NCI-H748 (cell line): ENCODE results near the gene MYPOP.

ENCODE experiments used
- DNase-seq: peaks from one replicate; lab custom pipeline; 2025; ENCODE audit not compliant: unreplicated experiment; lab: John Stamatoyannopoulos, UW

The MYPOP gene

GRCh38 chr19:45865269-45865948 is 37.0 kb downstream of the MYPOP start:
- no peak for DNase-seq

- no peak for DNase-seq
Measured at GRCh38 chr19:45864629-45865082, 37.8 kb downstream of the MYPOP start.

- DNase-seq: peak; percentile 77
Measured at GRCh38 chr19:45863840-45864628, 38.4 kb downstream of the MYPOP start, which contains the start of gene FOXA3. TSS of gene FOXA3 (plus strand) at chr19:45864326. CDS start at chr19:45864457, 131 bp downstream.

GRCh38 chr19:45863335-45863839 is 39.0 kb downstream of the MYPOP start:
- no peak for DNase-seq

GRCh38 chr19:45862564-45863334 is 39.7 kb downstream of the MYPOP start, which contains the start of gene SYMPK:
TSS of gene SYMPK (minus strand) at chr19:45863147. CDS start at chr19:45854495, 8,652 bp downstream.
- peak; percentile 100 for DNase-seq

GRCh38 chr19:45862271-45862563 is 40.2 kb downstream of the MYPOP start:
- no peak for DNase-seq

GRCh38 chr19:45860359-45861259 is 41.8 kb downstream of the MYPOP start:
- no peak for DNase-seq

GRCh38 chr19:45854167-45854778 is 48.1 kb downstream of the MYPOP start:
- no peak for DNase-seq

GRCh38 chr19:45852983-45853382 is 49.4 kb downstream of the MYPOP start:
- DNase-seq: no peak

GRCh38 chr19:45852145-45852750 is 50.2 kb downstream of the MYPOP start:
- DNase-seq: no peak

GRCh38 chr19:45848922-45849321 is 53.5 kb downstream of the MYPOP start:
- no peak for DNase-seq

- no peak for DNase-seq
Measured at GRCh38 chr19:45847663-45848062, 54.8 kb downstream of the MYPOP start.

GRCh38 chr19:45842198-45842597 is 60.2 kb downstream of the MYPOP start:
- no peak for DNase-seq
